ENCODE measurements around the gene C6orf89.

C6orf89 gene

DNA sequence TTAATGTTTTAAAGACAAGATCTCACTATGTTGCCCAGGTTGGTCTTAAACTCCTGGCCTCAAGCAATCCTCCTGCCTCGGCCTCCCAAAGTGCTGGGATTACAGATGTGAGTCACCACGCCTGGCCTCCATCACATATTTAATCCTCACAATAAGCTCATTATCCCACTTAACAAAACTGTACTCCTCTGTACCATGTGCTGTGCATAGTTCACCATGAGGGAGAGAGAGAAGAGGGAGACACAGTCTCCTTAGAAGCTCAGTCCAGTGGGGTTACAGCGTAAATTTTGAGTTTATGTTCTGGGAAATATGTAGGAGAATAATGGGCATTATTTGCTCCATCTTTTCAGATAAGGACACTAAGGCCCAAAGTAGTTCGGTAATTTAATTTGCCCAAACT lies 38.6 kb upstream of the C6orf89 start:
- no peak overlapping the region for H3K4me3 ChIP-seq (ENCODE audit: control insufficient read depth, low read depth, low read length)
- TF ChIP-seq CTCF (conservative IDR thresholded peaks at IDR 0.05; ENCODE audit: control insufficient read depth, insufficient read depth, low read depth, low read length): no peak
- no peak for DNase-seq (ENCODE audit: low read depth)

DNA sequence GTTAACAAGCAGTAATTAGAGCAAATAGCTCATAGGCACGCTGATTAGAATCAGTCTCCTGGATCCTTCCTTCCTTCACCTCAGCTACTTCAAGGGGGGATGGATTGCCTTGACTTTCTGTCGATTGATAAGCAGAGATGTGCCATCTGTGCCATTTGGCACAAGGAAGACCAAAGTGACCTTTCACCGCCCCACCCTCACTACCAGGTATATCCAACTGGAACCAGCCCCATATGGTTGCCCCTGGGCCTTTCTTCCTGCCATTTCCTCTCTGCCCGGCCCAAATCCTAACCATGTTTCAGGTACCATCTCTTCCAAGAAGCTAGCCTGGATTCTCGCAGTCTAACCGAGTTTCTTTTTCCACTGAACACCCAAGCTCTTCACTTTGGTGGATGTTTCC lies 37.8 kb upstream of the C6orf89 start:
- H3K4me3 ChIP-seq (ENCODE audit: control insufficient read depth, low read depth, low read length): no peak overlapping the region
- DNase-seq (ENCODE audit: low read depth): no peak
- no peak for TF ChIP-seq CTCF (conservative IDR thresholded peaks at IDR 0.05; ENCODE audit: control insufficient read depth, insufficient read depth, low read depth, low read length)

GRCh38 chr6:36848658-36849441 lies 36.9 kb upstream of the C6orf89 start:
- no peak for DNase-seq (ENCODE audit: low read depth)
- H3K4me3 ChIP-seq (ENCODE audit: control insufficient read depth, low read depth, low read length): no peak overlapping the region
- TF ChIP-seq CTCF (conservative IDR thresholded peaks at IDR 0.05; ENCODE audit: control insufficient read depth, insufficient read depth, low read depth, low read length): no peak

DNA sequence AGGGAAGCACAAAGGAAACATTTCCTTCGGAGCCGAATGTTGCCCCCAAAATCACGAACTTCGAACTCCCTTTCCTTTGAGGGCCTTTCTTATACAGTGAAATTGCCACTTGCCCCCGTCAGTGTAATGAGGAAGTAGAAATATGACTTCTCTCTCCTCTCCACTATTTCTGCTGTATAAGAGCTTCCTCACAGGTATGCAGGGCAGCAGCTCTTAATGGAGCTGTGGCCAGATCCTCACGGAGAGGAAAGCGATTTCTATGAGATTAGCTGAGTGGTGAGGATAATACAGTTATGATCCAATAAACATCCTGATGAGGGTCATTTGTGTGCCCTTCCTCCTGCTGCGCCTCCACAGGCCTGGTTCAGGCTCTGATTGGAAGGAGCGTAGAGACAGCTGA lies 35.7 kb upstream of the C6orf89 start:
- no peak for DNase-seq (ENCODE audit: low read depth)
- no peak overlapping the region for H3K4me3 ChIP-seq (ENCODE audit: control insufficient read depth, low read depth, low read length)
- no peak for TF ChIP-seq CTCF (conservative IDR thresholded peaks at IDR 0.05; ENCODE audit: control insufficient read depth, insufficient read depth, low read depth, low read length)

- H3K4me3 ChIP-seq (ENCODE audit: control insufficient read depth, low read depth, low read length): no peak overlapping the region
- peak; percentile 95 for DNase-seq (ENCODE audit: low read depth)
- TF ChIP-seq CTCF (conservative IDR thresholded peaks at IDR 0.05; ENCODE audit: control insufficient read depth, insufficient read depth, low read depth, low read length): peak; percentile 83
Observed at GRCh38 chr6:36851149-36851614, 34.6 kb upstream of the C6orf89 start.

- no peak for TF ChIP-seq CTCF (conservative IDR thresholded peaks at IDR 0.05; ENCODE audit: control insufficient read depth, insufficient read depth, low read depth, low read length)
- H3K4me3 ChIP-seq (ENCODE audit: control insufficient read depth, low read depth, low read length): no peak overlapping the region
- no peak for DNase-seq (ENCODE audit: low read depth)
Observed at GRCh38 chr6:36851626-36852025, 34.1 kb upstream of the C6orf89 start.

Data from fibroblast of mammary gland (primary cell).